Testis (tissue), 3 donors: ENCODE results near the gene ARHGAP27. TPM values are rescaled to one million over a fixed set of nuclear protein-coding genes. Genes with fewer than 3 reads are reported as not detected.

Experiments used
- DNase-seq: peaks from one replicate; pipeline ENCODE4 v3.0.0-alpha.2; 2019
- H3K27ac ChIP-seq, 2 donors: fragments of 200-600 bp; sonication (generic); one replicate each; pipeline ENCODE4 v1.5.1; 2019
- H3K27me3 ChIP-seq: fragments of 200-600 bp; sonication (generic); one replicate; pipeline ENCODE4 v1.5.1; 2019
- H3K36me3 ChIP-seq: fragments of 200-600 bp; sonication (generic); one replicate; pipeline ENCODE4 v1.5.1; 2017; ENCODE audit warnings: low read depth; ENCODE audit errors: missing control alignments
- H3K4me1 ChIP-seq: fragments of 200-600 bp; sonication (generic); one replicate; pipeline ENCODE4 v1.5.1; 2019
- H3K4me3 ChIP-seq, 2 donors: fragments of 200-600 bp; sonication (generic); one replicate each; pipeline ENCODE4 v1.5.1; 2017 to 2019
- H3K9me3 ChIP-seq: fragments of 200-600 bp; sonication (generic); one replicate; pipeline ENCODE4 v1.5.1; 2017
- CTCF ChIP-seq, 3 experiments: fragments of 450-650 bp in 2 of 3; fragments of 200-600 bp in 1 of 3; sonication (generic) in 1 of 3; IDR thresholded peaks; one replicate each; pipeline ENCODE4 v1.5.1; 2016 to 2019; ENCODE audit warnings: antibody characterized with exemption in 3 of 3, mild to moderate bottlenecking in 2 of 3, moderate library complexity in 1 of 3
- POLR2A ChIP-seq: fragments of 450-650 bp; IDR thresholded peaks from one replicate; pipeline ENCODE4 v1.6.1; 2017; ENCODE audit warnings: antibody characterized with exemption, mild to moderate bottlenecking, moderate library complexity
- WGBS, 2 donors: methylation state at CpG; one replicate each; pipeline ENCODE4 v1.1.5; 2018; 5-methylcytosine and 5-hydroxymethylcytosine counted together
- intact Hi-C: fragments of 100-400 bp; cut with DNase I; formaldehyde crosslinking; loops from one replicate; pipeline ENCODE4 v1.15.1; 2023; ENCODE audit warnings: low total_unique reads
- polyA plus RNA-seq: library from polyadenylated mRNA; stranded (reverse); fragments of 350-450 nt; fragmentation: Illumina TruSeq; extraction: RNeasy Lipid Tissue Mini Kit (QIAGEN cat#74804); gene quantifications from one replicate; pipeline ENCODE4 v1.2.3, GENCODE V29; 2014; ENCODE audit warnings: low read depth, low replicate concordance; ENCODE audit not compliant: insufficient read depth
- total RNA-seq, 2 donors: library from RNA; depleted of rRNA; stranded (reverse); fragments of >200 nt; gene quantifications; one replicate each; pipeline ENCODE4 v1.2.3, GENCODE V29; 2016

The ARHGAP27 gene
- total and polyA plus RNA-seq, 3 donors from 2014 or later: 17.7 to 22.8 (median 21.4) TPM

DNA sequence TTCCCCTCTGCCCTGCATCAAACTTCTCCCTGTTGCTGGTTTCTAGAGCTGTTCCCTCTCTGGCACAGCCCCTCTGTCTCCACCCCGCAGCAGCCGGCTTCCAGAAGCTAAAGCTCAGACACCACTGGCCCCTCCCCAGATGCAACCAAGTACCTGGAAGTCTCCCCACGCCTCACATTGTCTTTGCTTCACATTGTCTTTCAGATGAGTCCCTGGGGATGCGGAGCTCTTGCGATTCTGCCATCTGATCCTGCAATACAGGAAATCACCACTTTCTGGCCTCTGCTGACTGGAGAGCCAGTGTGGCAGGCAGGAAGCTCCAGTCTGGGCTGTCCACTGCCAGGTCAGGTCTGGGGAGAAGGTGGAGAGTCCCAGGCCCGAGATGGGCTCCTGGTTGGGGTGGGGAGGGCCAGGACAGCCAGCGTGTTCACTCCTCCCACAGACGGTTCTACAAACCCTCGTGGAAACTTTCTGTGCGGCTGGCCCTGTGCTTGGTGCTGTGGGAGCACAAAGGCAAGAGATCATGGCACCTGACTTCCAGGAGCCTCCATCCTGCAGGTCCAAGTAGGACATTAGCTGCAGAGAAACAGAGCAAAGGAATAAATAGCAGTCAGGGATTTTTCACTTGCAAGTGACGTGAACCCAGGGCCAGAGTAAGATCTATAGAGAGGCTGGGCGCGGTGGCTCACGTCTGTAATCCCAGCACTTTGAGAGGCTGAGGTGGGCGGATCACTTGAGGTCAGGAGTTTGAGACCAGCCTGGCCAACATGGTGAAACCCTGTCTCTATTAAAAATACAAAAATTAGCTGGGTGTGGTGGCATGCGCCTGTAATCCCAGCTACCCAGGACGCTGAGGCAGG is 67.9 kb downstream of the ARHGAP27 start:
- intact Hi-C loops: no loop called here
- WGBS, 2 donors: 76% methylated on average over 13 to 16 of the region's 17 CpGs

DNA sequence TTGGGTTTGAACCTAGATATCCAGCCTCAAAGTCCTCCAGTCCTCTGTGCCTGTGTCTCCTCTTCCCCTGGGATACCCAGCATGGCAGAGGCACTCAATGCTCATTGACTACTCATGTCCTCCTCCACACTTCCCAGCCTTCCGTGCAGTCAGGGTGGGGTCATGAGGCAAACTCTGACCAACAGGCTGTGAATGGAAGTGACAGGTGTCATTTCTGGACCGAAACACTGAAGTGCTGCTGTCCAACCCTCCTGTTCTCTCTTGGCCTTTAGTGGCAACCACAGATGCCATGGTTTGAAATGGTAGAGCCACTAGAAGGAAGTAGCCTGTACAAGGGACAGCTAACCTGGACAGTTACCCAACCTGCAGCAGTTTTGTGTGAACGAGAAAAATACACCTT is 69.2 kb downstream of the ARHGAP27 start:
- no peaks in the 10 kb centered on the region for H3K36me3 ChIP-seq
- H3K4me1 ChIP-seq: no peaks in the 10 kb centered on the region
- intact Hi-C loops: no loop called here
- WGBS, 2 donors: 80 to 88% methylated on average over 3 of the region's 3 CpGs
- no peaks in the 10 kb centered on the region for H3K27me3 ChIP-seq
- H3K4me3 ChIP-seq: no peak overlapping the region
- DNase-seq: no peak
- H3K27ac ChIP-seq: no peak overlapping the region
- TF ChIP-seq POLR2A: no peak
- no peaks in the 10 kb centered on the region for H3K9me3 ChIP-seq

More for the DNA sequence above, 67.9 kb downstream of the ARHGAP27 start:
- no peaks in the 10 kb centered on the region for H3K36me3 ChIP-seq
- H3K27me3 ChIP-seq: no peaks in the 10 kb centered on the region
- H3K27ac ChIP-seq: no peak overlapping the region
- H3K9me3 ChIP-seq: no peaks in the 10 kb centered on the region
- no peak for DNase-seq
- TF ChIP-seq POLR2A (no peak), CTCF (IDR thresholded peaks at IDR 0.05) (no peak)
- no peaks in the 10 kb centered on the region for H3K4me1 ChIP-seq
- H3K4me3 ChIP-seq: no peak overlapping the region

DNA sequence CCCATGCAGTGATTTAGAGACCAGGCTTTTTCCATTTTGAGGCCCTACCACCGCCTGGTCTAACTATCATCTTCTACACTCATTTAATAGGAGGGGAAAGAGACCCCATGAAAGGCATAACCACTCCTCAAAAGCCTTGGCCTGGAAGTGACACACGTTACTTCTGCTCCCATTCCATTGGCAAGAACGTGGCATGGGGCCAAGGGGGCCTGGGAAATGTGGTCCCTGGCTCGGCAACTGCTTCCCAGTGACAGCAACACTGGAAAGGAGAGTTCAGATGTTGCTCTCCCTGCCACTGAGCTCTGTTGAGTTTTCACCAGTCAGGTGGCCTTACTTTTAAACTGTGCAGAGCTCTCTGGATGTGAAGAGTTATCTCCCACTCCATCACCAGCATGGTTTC is 70.7 kb downstream of the ARHGAP27 start:
- Histone ChIP-seq H3K4me1 (no peaks in the 10 kb centered on the region), H3K27me3 (no peaks in the 10 kb centered on the region), H3K27ac (no peak overlapping the region), H3K36me3 (no peaks in the 10 kb centered on the region), H3K9me3 (no peaks in the 10 kb centered on the region), H3K4me3 (no peak overlapping the region)
- DNase-seq: no peak
- intact Hi-C loops: no loop called here
- WGBS, 2 donors: 69 to 78% methylated on average over 4 of the region's 4 CpGs
- TF ChIP-seq POLR2A (no peak), CTCF (IDR thresholded peaks at IDR 0.05) (no peak)

DNA sequence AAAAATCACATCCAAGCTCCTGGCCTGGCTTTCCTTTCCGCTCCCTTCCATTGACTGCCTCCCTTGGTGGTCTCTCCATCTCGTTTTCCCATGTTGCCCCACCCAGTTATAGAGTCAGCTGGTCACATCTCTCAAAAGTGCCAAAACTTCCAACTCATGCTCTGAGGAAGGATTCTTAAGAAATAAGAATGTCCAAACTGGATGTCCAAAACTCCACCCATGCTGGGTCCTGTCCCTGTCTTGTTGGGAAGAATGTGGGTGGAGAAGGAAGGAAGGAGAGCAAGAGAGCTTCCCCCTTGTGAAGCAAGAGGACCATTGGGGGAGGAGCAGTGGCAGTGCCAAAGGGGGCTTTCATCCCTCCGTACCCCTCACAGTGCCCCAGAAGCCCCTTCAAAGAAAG is 71.2 kb downstream of the ARHGAP27 start:
- intact Hi-C loops: no loop called here
- WGBS, 2 donors: 89% methylated on average over 3 of the region's 3 CpGs
- TF ChIP-seq POLR2A: no peak
- no peak for TF ChIP-seq CTCF (IDR thresholded peaks at IDR 0.05)

GRCh38 chr17:45357364-45357997 is 75.2 kb downstream of the ARHGAP27 start:
- no peaks in the 10 kb centered on the region for H3K4me1 ChIP-seq
- H3K9me3 ChIP-seq: no peaks in the 10 kb centered on the region
- 85 to 96% methylated on average over 5 of the region's 5 CpGs for WGBS, 2 donors
- TF ChIP-seq CTCF (IDR thresholded peaks at IDR 0.05) (no peak), POLR2A (no peak)
- H3K36me3 ChIP-seq: no peaks in the 10 kb centered on the region
- H3K27ac ChIP-seq: no peak overlapping the region
- no peaks in the 10 kb centered on the region for H3K27me3 ChIP-seq
- no peak for DNase-seq
- no peak overlapping the region for H3K4me3 ChIP-seq
- intact Hi-C loops: no loop called here

More for the DNA sequence above, 71.2 kb downstream of the ARHGAP27 start:
- Histone ChIP-seq H3K27me3 (no peaks in the 10 kb centered on the region), H3K36me3 (no peaks in the 10 kb centered on the region), H3K4me1 (no peaks in the 10 kb centered on the region), H3K4me3 (no peak overlapping the region), H3K27ac (no peak overlapping the region), H3K9me3 (no peaks in the 10 kb centered on the region)
- no peak for DNase-seq
